Measurements from ENCODE around the gene SAMD1.

DNA sequence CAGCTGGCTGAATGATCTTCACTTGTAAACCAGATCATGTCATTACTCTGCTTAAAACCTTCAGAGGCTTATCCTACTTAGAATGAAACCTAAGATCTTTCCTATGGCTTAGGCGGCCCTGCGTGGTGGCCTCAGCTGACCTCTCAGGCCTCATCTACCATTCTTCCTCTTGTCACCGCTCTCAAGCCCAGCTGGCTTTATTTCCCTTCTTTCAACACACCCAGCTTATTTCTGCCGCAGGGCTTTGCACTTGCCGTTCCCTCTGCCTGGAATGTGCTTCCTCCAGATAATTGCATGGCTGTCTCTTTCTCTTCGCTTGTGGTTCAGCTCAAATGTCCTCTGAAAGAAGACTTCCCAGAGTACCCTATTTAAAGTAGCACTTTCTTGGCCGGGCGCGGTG lies 49.4 kb upstream of the SAMD1 start:
- TF ChIP-seq EP300 (IDR thresholded peaks at IDR 0.05; ENCODE audit: low read depth in 2 of 2, low read length in 2 of 2): no peak
- no peak for TF ChIP-seq EP300 (CRISPR knock-in tag; IDR thresholded peaks at IDR 0.05; ENCODE audit: borderline replicate concordance)
- TF ChIP-seq, protein P1, sequence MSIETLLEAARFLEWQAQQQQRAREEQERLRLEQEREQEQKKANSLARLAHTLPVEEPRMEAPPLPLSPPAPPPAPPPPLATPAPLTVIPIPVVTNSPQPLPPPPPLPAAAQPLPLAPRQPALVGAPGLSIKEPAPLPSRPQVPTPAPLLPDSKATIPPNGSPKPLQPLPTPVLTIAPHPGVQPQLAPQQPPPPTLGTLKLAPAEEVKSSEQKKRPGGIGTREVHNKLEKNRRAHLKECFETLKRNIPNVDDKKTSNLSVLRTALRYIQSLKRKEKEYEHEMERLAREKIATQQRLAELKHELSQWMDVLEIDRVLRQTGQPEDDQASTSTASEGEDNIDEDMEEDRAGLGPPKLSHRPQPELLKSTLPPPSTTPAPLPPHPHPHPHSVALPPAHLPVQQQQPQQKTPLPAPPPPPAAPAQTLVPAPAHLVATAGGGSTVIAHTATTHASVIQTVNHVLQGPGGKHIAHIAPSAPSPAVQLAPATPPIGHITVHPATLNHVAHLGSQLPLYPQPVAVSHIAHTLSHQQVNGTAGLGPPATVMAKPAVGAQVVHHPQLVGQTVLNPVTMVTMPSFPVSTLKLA (IDR thresholded peaks at IDR 0.05): no peak
- no peak for TF ChIP-seq ADNP (CRISPR knock-in tag; IDR thresholded peaks at IDR 0.05)
- TF ChIP-seq MTA3 (CRISPR knock-in tag; IDR thresholded peaks at IDR 0.05): no peak
- TF ChIP-seq CHD2 (IDR thresholded peaks at IDR 0.05; ENCODE audit: low read depth, low read length): no peak
- TF ChIP-seq NFKBIZ (CRISPR knock-in tag; IDR thresholded peaks at IDR 0.05): no peak
